HepG2 (cell line): ENCODE data around the gene LRRC45. TPM values are rescaled to one million over a fixed set of nuclear protein-coding genes. Genes with fewer than 3 reads are reported as not detected.

Source experiments
- CAMTA2 ChIP-seq: sonication (generic); formaldehyde crosslinking; IDR thresholded peaks from 2 replicates; pipeline ENCODE4 v1.4.0; 2020; ENCODE audit warnings: mild to moderate bottlenecking, missing genetic modification reagents, borderline replicate concordance
- HMG20A ChIP-seq: IDR thresholded peaks from 2 replicates; pipeline ENCODE4 v1.6.1; 2016; ENCODE audit warnings: borderline replicate concordance
- HOXA7 ChIP-seq: sonication (generic); formaldehyde crosslinking; IDR thresholded peaks from 2 replicates; pipeline ENCODE4 v1.8.1; 2022; ENCODE audit warnings: mild to moderate bottlenecking, missing genetic modification reagents, moderate library complexity
- MAFF ChIP-seq: IDR thresholded peaks from 2 replicates; pipeline ENCODE4 v1.6.1; 2011; ENCODE audit warnings: low read depth, low read length, improper control_type of control experiment
- PAX8 ChIP-seq: sonication (generic); formaldehyde crosslinking; IDR thresholded peaks from 2 replicates; pipeline ENCODE4 v1.8.0; 2022; ENCODE audit warnings: mild to moderate bottlenecking, missing genetic modification reagents, borderline replicate concordance
- REL ChIP-seq: sonication (generic); formaldehyde crosslinking; conservative IDR thresholded peaks from 2 replicates; pipeline ENCODE4 v1.8.0; 2022; ENCODE audit warnings: mild to moderate bottlenecking, missing genetic modification reagents, moderate library complexity
- ZBTB42 ChIP-seq: sonication (generic); formaldehyde crosslinking; IDR thresholded peaks from 2 replicates; pipeline ENCODE4 v1.5.0; 2020; ENCODE audit warnings: mild to moderate bottlenecking, missing genetic modification reagents
- ZBTB7A ChIP-seq: sonication (generic); formaldehyde crosslinking; IDR thresholded peaks from 2 replicates; pipeline ENCODE4 v1.8.0; 2022; ENCODE audit warnings: mild to moderate bottlenecking, missing genetic modification reagents
- ZNF160 ChIP-seq: sonication (generic); formaldehyde crosslinking; IDR thresholded peaks from 2 replicates; pipeline ENCODE4 v1.8.0; 2022; ENCODE audit warnings: mild to moderate bottlenecking, inconsistent platforms, missing genetic modification reagents
- ZNF510 ChIP-seq: sonication (generic); formaldehyde crosslinking; IDR thresholded peaks from 2 replicates; pipeline ENCODE4 v1.4.0; 2020; ENCODE audit warnings: low read depth, mild to moderate bottlenecking, missing genetic modification reagents
- ZNF550 ChIP-seq: sonication (generic); formaldehyde crosslinking; IDR thresholded peaks from 2 replicates; pipeline ENCODE4 v1.4.0; 2020; ENCODE audit warnings: mild to moderate bottlenecking, missing genetic modification reagents, borderline replicate concordance
- ZNF678 ChIP-seq: sonication (generic); formaldehyde crosslinking; IDR thresholded peaks from 2 replicates; pipeline ENCODE4 v1.4.0; 2020; ENCODE audit warnings: mild to moderate bottlenecking, missing genetic modification reagents
- ZNF773 ChIP-seq: sonication (generic); formaldehyde crosslinking; IDR thresholded peaks from 2 replicates; pipeline ENCODE4 v1.4.0; 2020; ENCODE audit warnings: missing genetic modification reagents, borderline replicate concordance
- ZNF83 ChIP-seq: sonication (generic); formaldehyde crosslinking; IDR thresholded peaks from 2 replicates; pipeline ENCODE4 v1.4.0; 2020; ENCODE audit warnings: missing genetic modification reagents, mild to moderate bottlenecking, borderline replicate concordance
- polyA plus RNA-seq, 8 experiments: library from polyadenylated mRNA; depleted of rRNA in 3 of 8; stranded (reverse) in 7 of 8; unstranded in 1 of 8; fragments of >200 nt; fragmentation: Illumina TruSeq in 4 of 8; extraction: Trizol in 4 of 8; gene quantifications; 2 replicates each; pipeline versions ENCODE4 v1.2.1 to v1.2.3, GENCODE V29; 2011 to 2016; ENCODE audit warnings: low read depth in 4 of 8, missing spikeins in 1 of 8, mixed read lengths in 1 of 8; ENCODE audit not compliant: insufficient read depth in 1 of 8
- total RNA-seq, 5 experiments: library from RNA; depleted of rRNA; stranded (reverse); fragments of >200 nt; fragmentation: Illumina TruSeq; extraction: Trizol; gene quantifications; 2 replicates each; pipeline ENCODE4 v1.2.3, GENCODE V29; 2016; ENCODE audit warnings: low read depth in 1 of 5
- TF ChIP-seq, protein P1 (sequence below): sonication (generic); formaldehyde crosslinking; IDR thresholded peaks from 2 replicates; pipeline ENCODE4 v1.5.1; 2020; ENCODE audit warnings: missing genetic modification reagents, mild to moderate bottlenecking, borderline replicate concordance
- TF ChIP-seq, protein P2 (sequence below): sonication (generic); formaldehyde crosslinking; IDR thresholded peaks from 2 replicates; pipeline ENCODE4 v1.4.0; 2020; ENCODE audit warnings: missing genetic modification reagents, mild to moderate bottlenecking, borderline replicate concordance
- TF ChIP-seq, protein P3 (sequence below): IDR thresholded peaks from 2 replicates; pipeline ENCODE4 v1.6.1; 2012; ENCODE audit warnings: inconsistent platforms
- TF ChIP-seq, protein P4 (sequence below): IDR thresholded peaks from 2 replicates; pipeline ENCODE4 v1.6.1; 2016; ENCODE audit warnings: mild to moderate bottlenecking, missing biosample characterization, missing genetic modification reagents

The LRRC45 gene
- total and polyA plus RNA-seq, 2 of the 13 experiments (the other 11 are each of a cell fraction or from before 2014, with no cell fraction given): 11.6 to 48.1 TPM

DNA sequence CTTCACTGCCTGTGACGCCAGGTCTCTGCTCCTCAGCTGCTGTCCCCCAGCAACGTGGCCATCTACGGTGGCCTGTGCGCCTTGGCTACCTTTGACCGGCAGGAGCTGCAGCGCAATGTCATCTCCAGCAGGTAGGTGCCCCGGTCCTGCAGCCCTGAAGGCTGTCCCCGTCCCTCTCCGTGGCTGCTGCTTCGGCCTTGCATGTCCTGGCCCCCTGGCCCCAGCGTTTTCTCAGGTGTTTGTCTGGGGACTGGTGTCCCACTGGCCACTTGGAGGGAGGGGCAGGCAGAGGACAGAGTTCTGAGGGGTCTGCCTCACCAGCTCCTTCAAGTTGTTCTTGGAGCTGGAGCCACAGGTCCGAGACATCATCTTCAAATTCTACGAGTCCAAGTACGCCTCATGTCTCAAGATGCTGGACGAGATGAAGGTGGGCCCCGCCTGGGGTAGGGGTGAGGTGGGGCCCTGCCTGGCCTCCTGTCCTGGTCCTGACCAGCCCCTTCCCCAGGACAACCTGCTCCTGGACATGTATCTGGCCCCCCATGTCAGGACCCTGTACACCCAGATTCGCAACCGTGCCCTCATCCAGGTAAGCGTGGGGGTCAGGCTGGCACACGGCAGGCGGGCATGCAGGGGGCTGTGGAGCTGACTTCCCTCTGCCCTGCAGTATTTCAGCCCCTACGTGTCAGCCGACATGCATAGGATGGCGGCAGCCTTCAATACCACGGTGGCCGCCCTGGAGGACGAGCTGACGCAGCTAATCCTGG lies 33.0 kb downstream of the LRRC45 start (continued):
- TF ChIP-seq, protein P1, sequence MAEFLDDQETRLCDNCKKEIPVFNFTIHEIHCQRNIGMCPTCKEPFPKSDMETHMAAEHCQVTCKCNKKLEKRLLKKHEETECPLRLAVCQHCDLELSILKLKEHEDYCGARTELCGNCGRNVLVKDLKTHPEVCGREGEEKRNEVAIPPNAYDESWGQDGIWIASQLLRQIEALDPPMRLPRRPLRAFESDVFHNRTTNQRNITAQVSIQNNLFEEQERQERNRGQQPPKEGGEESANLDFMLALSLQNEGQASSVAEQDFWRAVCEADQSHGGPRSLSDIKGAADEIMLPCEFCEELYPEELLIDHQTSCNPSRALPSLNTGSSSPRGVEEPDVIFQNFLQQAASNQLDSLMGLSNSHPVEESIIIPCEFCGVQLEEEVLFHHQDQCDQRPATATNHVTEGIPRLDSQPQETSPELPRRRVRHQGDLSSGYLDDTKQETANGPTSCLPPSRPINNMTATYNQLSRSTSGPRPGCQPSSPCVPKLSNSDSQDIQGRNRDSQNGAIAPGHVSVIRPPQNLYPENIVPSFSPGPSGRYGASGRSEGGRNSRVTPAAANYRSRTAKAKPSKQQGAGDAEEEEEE (CRISPR knock-in tag): 0 out of 2 replicates have a peak, but pooled peaks have one; percentile 2
- 0 out of 2 replicates have a peak, but pooled peaks have one; percentile 23 for TF ChIP-seq ZNF550 (CRISPR knock-in tag)
- TF ChIP-seq ZNF678: no peak
- TF ChIP-seq ZNF83: no peak
- TF ChIP-seq ZNF510: no peak
- 0 out of 2 replicates have a peak, but pooled peaks have one; percentile 43 for TF ChIP-seq HOXA7 (CRISPR knock-in tag)
- 0 out of 2 replicates have a peak, but pooled peaks have one; percentile 14 for TF ChIP-seq ZNF773 (CRISPR knock-in tag)
- TF ChIP-seq, protein P2, sequence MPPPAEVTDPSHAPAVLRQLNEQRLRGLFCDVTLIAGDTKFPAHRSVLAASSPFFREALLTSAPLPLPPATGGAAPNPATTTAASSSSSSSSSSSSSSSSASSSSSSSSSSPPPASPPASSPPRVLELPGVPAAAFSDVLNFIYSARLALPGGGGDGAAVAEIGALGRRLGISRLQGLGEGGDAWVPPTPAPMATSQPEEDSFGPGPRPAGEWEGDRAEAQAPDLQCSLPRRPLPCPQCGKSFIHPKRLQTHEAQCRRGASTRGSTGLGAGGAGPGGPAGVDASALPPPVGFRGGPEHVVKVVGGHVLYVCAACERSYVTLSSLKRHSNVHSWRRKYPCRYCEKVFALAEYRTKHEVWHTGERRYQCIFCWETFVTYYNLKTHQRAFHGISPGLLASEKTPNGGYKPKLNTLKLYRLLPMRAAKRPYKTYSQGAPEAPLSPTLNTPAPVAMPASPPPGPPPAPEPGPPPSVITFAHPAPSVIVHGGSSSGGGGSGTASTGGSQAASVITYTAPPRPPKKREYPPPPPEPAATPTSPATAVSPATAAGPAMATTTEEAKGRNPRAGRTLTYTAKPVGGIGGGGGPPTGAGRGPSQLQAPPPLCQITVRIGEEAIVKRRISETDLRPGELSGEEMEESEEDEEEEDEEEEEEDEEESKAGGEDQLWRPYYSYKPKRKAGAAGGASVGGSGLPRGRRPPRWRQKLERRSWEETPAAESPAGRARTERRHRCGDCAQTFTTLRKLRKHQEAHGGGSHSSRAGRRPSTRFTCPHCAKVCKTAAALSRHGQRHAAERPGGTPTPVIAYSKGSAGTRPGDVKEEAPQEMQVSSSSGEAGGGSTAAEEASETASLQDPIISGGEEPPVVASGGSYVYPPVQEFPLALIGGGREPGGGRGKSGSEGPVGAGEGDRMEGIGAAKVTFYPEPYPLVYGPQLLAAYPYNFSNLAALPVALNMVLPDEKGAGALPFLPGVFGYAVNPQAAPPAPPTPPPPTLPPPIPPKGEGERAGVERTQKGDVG (CRISPR knock-in tag): no peak
- TF ChIP-seq MAFF: no peak
- peak; percentile 19; the same call in 1 of the 2 replicates for TF ChIP-seq PAX8 (CRISPR knock-in tag)
- TF ChIP-seq ZBTB7A (CRISPR knock-in tag): no peak
- TF ChIP-seq, protein P3, sequence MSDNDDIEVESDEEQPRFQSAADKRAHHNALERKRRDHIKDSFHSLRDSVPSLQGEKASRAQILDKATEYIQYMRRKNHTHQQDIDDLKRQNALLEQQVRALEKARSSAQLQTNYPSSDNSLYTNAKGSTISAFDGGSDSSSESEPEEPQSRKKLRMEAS: no peak
- TF ChIP-seq HMG20A (CRISPR knock-in tag): no peak
- TF ChIP-seq CAMTA2 (CRISPR knock-in tag): no peak
- TF ChIP-seq REL (CRISPR knock-in tag): 0 out of 2 replicates have a peak, but pooled peaks have one; percentile 60
- 0 out of 2 replicates have a peak, but pooled peaks have one; percentile 1 for TF ChIP-seq ZBTB42 (CRISPR knock-in tag)
- TF ChIP-seq, protein P4, sequence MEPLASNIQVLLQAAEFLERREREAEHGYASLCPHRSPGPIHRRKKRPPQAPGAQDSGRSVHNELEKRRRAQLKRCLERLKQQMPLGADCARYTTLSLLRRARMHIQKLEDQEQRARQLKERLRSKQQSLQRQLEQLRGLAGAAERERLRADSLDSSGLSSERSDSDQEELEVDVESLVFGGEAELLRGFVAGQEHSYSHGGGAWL: no peak
- TF ChIP-seq ZNF160 (CRISPR knock-in tag): no peak
